Stimulated activated CD4-positive, alpha-beta T cell treated with anti-CD3 and anti-CD28 coated beads, Interleukin-4, amount 100 ng/mL, for 1 hour (primary cell): Measurements from ENCODE around the gene FBP1.
"Not testable (repeated sequence)": the region's sequence is repeated elsewhere in the genome, so short reads cannot be mapped to it uniquely, and the experiment has no call there.

Source experiments
- DNase-seq: peaks from one replicate; pipeline ENCODE4 v3.0.0-alpha.2; 2020

FBP1 gene

GRCh38 chr9:94611638-94612068 lies 27.7 kb downstream of the FBP1 start:
- peak; percentile 38 for DNase-seq

GRCh38 chr9:94610181-94610606 lies 29.1 kb downstream of the FBP1 start:
- DNase-seq, result no peak

- no peak for DNase-seq
Observed at GRCh38 chr9:94607423-94607691, 32.0 kb downstream of the FBP1 start.

DNA sequence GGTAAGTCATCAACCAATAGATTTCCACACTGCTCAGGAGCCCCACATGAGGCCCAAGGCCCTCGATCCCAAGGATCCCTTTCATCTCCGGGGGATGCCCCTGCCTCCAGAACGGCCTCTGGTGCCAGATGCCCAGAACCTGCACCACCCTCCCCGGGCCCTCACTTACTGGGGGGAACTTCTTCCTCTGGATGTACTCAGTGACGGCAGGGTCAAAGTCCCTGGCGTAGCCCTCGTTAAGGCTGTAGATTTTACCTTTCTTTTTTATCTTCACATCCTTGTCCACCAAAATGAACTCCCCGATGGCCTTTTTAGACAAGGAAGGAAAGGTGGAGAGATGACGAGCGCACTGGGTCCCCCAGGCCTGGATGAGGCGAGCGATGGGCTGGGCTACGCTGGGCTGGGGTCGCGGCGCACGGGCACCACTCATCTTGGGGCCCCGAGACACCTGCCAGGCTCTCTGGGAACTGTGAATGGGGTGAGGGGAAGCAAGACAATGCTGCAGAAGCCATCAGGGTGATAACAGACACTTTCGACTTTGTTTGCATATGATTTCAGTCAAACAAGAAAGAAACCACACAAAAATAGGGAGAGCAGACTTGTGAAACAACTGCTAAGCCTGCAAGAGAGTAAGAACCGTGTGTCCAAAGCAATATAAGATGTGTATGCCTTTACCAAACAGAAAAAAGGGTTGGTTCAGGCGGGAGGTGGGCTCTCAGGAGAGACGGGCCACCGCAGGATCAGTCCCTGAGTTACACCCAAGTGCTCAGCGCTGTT lies 32.5 kb downstream of the FBP1 start:
- no peak for DNase-seq

DNA sequence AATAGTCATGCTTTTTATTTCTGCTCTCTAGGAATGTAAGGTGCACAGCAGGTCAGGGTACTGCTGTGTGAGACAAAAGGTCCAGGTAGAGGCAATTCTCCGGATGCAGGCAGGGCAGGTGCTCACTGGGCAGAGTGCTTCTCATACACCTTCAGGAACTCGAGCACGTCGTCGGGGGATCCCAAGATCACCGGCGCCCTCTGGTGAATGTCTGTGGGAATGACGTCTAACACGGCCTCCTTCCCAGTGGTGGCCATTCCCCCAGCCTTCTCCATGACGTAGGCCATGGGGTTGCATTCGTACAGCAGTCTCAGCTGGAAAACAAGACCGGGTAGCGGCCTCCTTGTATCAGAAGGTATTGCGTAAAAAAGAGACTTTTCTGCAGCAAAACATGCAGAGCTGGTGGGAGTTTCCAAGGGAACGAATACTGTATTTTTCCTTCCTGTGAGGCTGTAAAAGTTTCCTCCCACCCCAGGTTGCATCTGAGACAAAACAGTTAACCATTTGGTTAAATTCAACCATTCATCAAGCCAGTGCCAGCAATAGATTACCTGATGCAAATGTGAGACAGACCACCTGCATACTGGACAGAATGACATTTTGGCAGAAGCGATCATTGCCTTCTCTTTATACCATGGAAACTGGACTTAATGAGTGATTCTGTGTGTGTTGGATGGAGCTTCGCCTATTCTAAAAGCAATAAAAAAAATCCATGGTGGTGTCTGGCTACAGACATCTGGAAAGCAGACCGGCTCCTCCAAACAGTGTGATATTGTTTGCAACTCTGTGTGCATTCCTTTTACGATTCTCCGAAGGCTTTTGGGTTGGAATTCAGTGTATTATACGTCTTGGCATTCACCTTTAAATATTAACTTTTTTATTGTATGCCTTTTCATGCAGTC lies 35.8 kb downstream of the FBP1 start:
- peak; percentile 61 for DNase-seq

DNA sequence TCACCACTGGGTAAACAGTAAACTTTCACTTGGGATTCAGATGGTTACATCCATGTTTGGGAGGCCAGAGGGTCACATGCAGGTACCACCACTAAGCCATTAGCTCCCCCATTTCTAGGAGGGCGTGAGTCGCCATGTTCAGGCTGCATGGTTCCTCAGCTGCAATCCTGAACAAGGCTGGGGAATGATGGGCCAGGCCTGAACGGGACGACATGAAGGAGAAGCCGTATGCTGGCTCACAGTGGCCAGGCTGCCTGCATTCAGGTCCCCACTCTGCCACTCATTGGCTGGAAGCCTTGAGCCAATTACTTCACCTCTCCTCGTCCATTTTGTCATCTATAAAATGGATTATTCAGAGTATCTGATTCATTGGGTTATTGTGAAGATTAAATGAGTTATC lies 36.7 kb downstream of the FBP1 start:
- no peak for DNase-seq

GRCh38 chr9:94600715-94601114 lies 38.6 kb downstream of the FBP1 start:
- DNase-seq, result no peak

DNA sequence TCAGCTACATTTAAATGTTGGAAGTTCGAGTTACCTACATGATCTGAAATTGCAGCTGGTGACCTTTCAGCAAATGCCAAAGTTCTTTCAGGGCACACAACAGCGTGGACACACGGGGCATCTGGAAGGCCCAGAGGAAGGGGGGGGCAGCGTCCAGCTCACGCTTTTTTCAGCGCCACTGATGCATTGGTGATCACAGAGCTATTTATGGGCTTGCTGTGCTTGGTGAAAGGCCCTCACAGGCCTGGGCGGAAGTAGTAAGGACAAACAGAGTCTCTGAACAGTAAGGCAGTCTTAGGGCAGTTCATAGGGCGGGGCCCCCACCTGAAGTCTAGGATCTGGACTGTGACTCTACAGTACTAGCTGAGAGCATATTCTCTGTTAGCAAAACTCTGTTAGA lies 39.1 kb downstream of the FBP1 start:
- DNase-seq, result no peak

DNA sequence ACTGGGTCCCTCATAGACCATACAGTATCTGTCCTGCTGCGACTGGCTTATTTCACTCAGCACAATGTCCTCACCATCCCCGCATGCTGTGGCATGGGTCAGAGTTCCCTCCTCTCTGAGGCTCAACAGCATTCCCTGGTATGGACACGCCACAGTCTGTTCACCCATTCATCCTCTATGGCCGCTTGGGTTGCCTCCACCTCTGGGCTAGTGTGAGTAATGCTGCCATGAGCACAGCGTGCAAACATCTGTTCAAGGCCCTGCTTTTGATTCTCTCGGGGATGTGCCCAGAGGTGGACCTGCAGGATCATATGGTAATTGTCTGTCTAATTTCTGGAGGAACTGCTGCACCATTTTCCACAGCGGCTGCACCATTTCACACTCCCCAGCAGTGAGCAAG lies 40.2 kb downstream of the FBP1 start:
- no peak for DNase-seq

GRCh38 chr9:94593459-94594345 lies 45.6 kb downstream of the FBP1 start, which contains the start of gene FBP2:
FBP2 (minus strand) TSS chr9:94593824; CDS start chr9:94593726, 98 bp downstream.
- no peak for DNase-seq

DNA sequence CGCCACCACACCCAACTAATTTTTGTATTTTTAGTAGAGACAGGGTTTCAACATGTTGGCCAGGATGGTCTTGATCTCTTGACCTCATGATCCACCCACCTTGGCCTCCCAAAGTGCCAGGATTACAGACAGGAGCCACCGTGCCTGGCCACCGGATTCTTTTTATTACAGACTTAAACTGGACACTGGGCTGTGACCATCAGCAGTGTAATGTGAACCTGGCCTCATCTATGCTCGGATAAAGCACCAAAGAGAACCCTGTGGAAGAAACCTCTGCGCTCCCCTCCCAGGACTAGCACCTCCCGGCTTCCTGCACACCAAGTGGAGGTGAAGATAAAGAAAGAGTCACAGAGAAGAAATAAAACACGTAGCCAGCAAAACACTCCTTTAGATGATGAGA lies 46.6 kb downstream of the FBP1 start:
- DNase-seq, result not testable (repeated sequence)

- DNase-seq, result no peak
Observed at GRCh38 chr9:94591876-94592275, 47.4 kb downstream of the FBP1 start.

- DNase-seq, result not testable (repeated sequence)
Observed at GRCh38 chr9:94591046-94591545, 48.2 kb downstream of the FBP1 start.

GRCh38 chr9:94588681-94589080 lies 50.6 kb downstream of the FBP1 start:
- DNase-seq, result no peak

- DNase-seq, result no peak
Observed at GRCh38 chr9:94586814-94587213, 52.5 kb downstream of the FBP1 start.

- DNase-seq, result no peak
Observed at GRCh38 chr9:94586316-94586715, 53.0 kb downstream of the FBP1 start.

GRCh38 chr9:94584555-94584954 lies 54.8 kb downstream of the FBP1 start:
- no peak for DNase-seq

DNA sequence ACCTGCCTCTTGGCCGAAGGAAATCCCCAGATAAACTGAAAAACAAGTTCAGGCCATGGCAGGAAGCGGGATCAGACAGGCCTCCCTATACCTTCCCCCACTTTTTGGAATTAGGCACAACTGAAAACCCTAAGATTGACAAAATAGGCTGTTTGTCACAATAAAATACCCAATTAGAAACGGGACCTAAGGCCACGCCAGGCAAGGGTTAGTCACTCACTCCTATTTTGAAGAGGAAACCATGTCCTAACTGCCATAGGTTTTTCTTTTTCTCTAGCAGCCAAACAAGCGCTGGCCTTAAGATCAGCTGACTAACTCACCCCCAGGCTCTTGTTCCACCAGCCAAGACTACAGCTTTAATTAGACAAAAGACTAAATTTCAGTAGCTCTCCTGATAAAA lies 57.6 kb downstream of the FBP1 start:
- no peak for DNase-seq

DNA sequence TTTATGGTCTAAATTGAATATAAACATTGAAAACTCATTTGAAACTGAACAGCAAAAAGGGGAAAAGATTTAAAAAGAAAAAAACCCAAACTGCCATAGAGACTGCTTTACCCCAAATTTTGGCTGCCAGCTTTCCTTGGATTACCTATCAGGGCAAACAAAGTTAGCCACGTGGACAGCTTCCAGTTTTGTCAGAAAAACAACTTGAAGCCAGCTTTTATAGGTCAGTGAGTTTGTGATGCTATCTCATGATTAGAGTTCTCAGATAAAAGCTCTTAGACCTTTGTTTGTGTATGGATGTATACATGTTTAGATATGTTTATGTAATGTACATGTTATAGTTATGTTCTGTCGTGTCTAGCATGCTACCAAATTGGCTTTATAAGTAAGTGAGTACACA lies 61.7 kb downstream of the FBP1 start:
- DNase-seq, result no peak

GRCh38 chr9:94577036-94577435 lies 62.3 kb downstream of the FBP1 start:
- no peak for DNase-seq

- DNase-seq, result no peak
Observed at GRCh38 chr9:94576131-94576530, 63.2 kb downstream of the FBP1 start.

DNA sequence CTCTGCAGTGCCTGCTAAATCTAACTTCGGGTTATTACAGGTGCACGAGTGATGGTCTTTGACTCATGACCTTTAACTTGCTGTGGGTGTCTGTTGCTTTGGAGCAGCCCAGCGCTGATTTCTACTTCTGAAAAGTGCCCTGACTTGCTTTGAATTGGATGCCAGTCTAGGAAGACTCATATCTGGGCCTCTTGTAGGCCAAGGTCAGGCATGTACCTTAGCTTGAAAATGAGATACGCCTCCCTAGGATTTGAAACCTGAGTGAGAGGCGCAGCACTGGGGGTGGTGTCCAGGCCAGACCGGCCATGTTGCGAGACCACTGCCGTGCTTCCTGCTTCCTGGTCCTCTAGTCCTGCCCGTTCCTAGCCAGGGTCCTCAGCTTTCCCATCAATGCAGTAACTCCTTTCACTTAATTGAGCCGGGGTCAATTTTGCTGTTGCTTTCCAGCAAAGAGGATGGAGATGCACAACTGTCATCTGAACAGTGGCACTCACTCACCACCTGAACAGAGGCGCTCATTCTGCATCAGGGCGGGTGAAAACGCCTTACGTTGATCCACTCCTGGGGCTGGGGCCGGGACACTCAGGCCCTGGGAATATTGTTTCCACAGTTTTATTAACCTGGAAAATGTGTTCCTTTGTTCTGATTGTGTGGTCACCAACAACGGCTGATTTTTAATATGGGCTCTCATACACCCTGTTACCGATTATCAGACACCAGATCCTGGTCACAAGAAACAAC lies 70.2 kb downstream of the FBP1 start:
- DNase-seq, result no peak
